ENCODE measurements around the gene FOXM1. TPM values are rescaled to one million over a fixed set of nuclear protein-coding genes. Genes with fewer than 3 reads are reported as not detected.

FOXM1 gene
- total RNA-seq, 1 experiment from 2014 or later: 200 TPM

- H3K4me3 ChIP-seq (ENCODE audit: low read depth, low read length, poor library complexity, severe bottlenecking): no peak overlapping the region
- no peaks in the 10 kb centered on the region for H3K27me3 ChIP-seq (replicated peaks; ENCODE audit: insufficient read depth, low read depth, low read length, poor library complexity)
- BruUV-seq (replicated peaks): no TSS peak
- no peaks in the 10 kb centered on the region for H3K36me3 ChIP-seq (ENCODE audit: insufficient read depth, low read length, poor library complexity, severe bottlenecking)
- H3K4me1 ChIP-seq (ENCODE audit: insufficient read depth, low read length, poor library complexity, severe bottlenecking): peaks cover 25% of the 10 kb centered on the region
- ChIA-PET CTCF (interaction anchor here (0.6 to 2.0 kb wide), 6 partner anchors 8 to 515 kb away, joined by 3 to 10 read pairs (median 4); no protein-coding TSS in a partner anchor), POLR2A (ENCODE audit: low non-redundant PET) (no interaction called here)
- intact Hi-C loops (cut with micrococcal nuclease; ENCODE audit: unreplicated experiment): no loop called here
- TF ChIP-seq CTCF (conservative IDR thresholded peaks at IDR 0.05; ENCODE audit: low read depth, low read length) (no peak), EZH2 (IDR thresholded peaks at IDR 0.05; ENCODE audit: borderline replicate concordance, low read depth, low read length, poor library complexity, severe bottlenecking) (no peak)
- H3K9me3 ChIP-seq (ENCODE audit: low read depth, low read length, poor library complexity, severe bottlenecking): no peaks in the 10 kb centered on the region
- peak; percentile 81 for DNase-seq (ENCODE audit: low spot score)
- H3K27ac ChIP-seq (ENCODE audit: low read depth, low read length, poor library complexity, severe bottlenecking): peak overlapping the region; percentile 40
Measured at GRCh38 chr12:2845280-2845679, 31.7 kb downstream of the FOXM1 start.

GRCh38 chr12:2844786-2845185 lies 32.2 kb downstream of the FOXM1 start:
- Histone ChIP-seq H3K27ac (ENCODE audit: low read depth, low read length, poor library complexity, severe bottlenecking) (no peak overlapping the region), H3K9me3 (ENCODE audit: low read depth, low read length, poor library complexity, severe bottlenecking) (no peaks in the 10 kb centered on the region), H3K36me3 (ENCODE audit: insufficient read depth, low read length, poor library complexity, severe bottlenecking) (no peaks in the 10 kb centered on the region), H3K27me3 (replicated peaks; ENCODE audit: insufficient read depth, low read depth, low read length, poor library complexity) (no peaks in the 10 kb centered on the region), H3K4me3 (ENCODE audit: low read depth, low read length, poor library complexity, severe bottlenecking) (no peak overlapping the region), H3K4me1 (ENCODE audit: insufficient read depth, low read length, poor library complexity, severe bottlenecking) (peaks cover 25% of the 10 kb centered on the region)
- no TSS peak for BruUV-seq (replicated peaks)
- POLR2A ChIA-PET (ENCODE audit: low non-redundant PET): no interaction called here
- TF ChIP-seq CTCF (conservative IDR thresholded peaks at IDR 0.05; ENCODE audit: low read depth, low read length): no peak
- no peak for TF ChIP-seq EZH2 (IDR thresholded peaks at IDR 0.05; ENCODE audit: borderline replicate concordance, low read depth, low read length, poor library complexity, severe bottlenecking)
- intact Hi-C loops (cut with micrococcal nuclease; ENCODE audit: unreplicated experiment): no loop called here
- no peak for DNase-seq (ENCODE audit: low spot score)
- CTCF ChIA-PET: interaction anchor here (1.9 to 2.0 kb wide), 2 partner anchors 9 to 189 kb away, joined by 7 to 10 read pairs; no protein-coding TSS in a partner anchor

- H3K9me3 ChIP-seq (ENCODE audit: low read depth, low read length, poor library complexity, severe bottlenecking): no peaks in the 10 kb centered on the region
- POLR2A ChIA-PET (ENCODE audit: low non-redundant PET): no interaction called here
- peaks cover 25% of the 10 kb centered on the region for H3K4me1 ChIP-seq (ENCODE audit: insufficient read depth, low read length, poor library complexity, severe bottlenecking)
- no peak for TF ChIP-seq EZH2 (IDR thresholded peaks at IDR 0.05; ENCODE audit: borderline replicate concordance, low read depth, low read length, poor library complexity, severe bottlenecking)
- TF ChIP-seq CTCF (conservative IDR thresholded peaks at IDR 0.05; ENCODE audit: low read depth, low read length): no peak
- no peak overlapping the region for H3K27ac ChIP-seq (ENCODE audit: low read depth, low read length, poor library complexity, severe bottlenecking)
- CTCF ChIA-PET: interaction anchor here (0.7 to 1.0 kb wide), 3 partner anchors 11 to 391 kb away, joined by 3 read pairs; no protein-coding TSS in a partner anchor
- no peak for DNase-seq (ENCODE audit: low spot score)
- BruUV-seq (replicated peaks): no TSS peak
- intact Hi-C loops (cut with micrococcal nuclease; ENCODE audit: unreplicated experiment): no loop called here
- no peak overlapping the region for H3K4me3 ChIP-seq (ENCODE audit: low read depth, low read length, poor library complexity, severe bottlenecking)
- no peaks in the 10 kb centered on the region for H3K27me3 ChIP-seq (replicated peaks; ENCODE audit: insufficient read depth, low read depth, low read length, poor library complexity)
- H3K36me3 ChIP-seq (ENCODE audit: insufficient read depth, low read length, poor library complexity, severe bottlenecking): no peaks in the 10 kb centered on the region
Measured at GRCh38 chr12:2842948-2843347, 34.0 kb downstream of the FOXM1 start.

Measured in A673 (cell line).